HG03342 (cell line): Measurements from ENCODE around the gene DENND5B.
"Not testable (repeated sequence)": the region's sequence is repeated elsewhere in the genome, so short reads cannot be mapped to it uniquely, and the experiment has no call there.

Source experiments
- ATAC-seq: cut with Tn5 transposase; IDR thresholded peaks from one replicate; pipeline ENCODE4 v1.9.1; 2021; ENCODE audit warnings: mild to moderate bottlenecking, moderate library complexity; ENCODE audit not compliant: unreplicated experiment

DENND5B gene

DNA sequence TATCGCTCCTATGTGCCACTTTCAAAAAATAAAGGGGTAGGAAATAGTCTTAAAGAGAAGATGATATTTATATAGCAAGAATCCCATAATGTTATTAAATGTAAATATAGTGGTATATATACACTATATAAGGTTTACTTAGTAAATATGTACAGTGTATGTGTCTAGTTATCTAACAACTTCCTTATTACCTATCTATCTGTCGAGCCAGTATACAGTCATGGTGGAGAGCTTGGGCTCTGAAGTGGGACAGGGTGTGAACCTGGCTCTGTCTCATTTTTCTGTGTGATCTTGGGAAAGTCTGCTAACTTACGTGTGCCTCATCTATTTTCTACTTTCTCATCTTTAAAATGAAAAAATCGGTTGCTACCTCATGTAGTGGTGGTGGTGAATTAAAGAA, 202.2 kb downstream of the DENND5B start:
- ATAC-seq, result no peak

DNA sequence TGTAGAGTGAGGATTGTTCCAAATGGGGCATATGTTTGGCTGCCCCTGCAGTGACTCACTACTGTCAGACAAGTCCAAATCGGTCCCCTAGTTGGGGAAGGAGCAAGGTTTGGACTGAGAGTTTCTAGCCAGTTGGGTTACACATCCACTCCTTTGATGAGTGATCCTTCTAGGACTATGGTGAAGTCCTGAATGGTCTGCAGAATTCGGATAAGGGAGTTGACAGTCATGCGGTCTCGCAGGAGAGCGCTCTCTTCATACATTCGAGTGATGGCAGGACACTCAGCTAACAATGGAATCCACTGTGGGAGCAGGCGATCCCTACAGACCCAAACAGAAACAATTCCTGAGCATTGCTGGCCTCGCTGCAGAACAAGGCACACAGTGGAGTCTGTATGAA, 203.5 kb downstream of the DENND5B start:
- ATAC-seq, result no peak

- no peak for ATAC-seq
Observed at GRCh38 chr12:31387011-31387410, 203.9 kb downstream of the DENND5B start.

- ATAC-seq, result no peak
Observed at GRCh38 chr12:31386364-31386777, 204.6 kb downstream of the DENND5B start.

DNA sequence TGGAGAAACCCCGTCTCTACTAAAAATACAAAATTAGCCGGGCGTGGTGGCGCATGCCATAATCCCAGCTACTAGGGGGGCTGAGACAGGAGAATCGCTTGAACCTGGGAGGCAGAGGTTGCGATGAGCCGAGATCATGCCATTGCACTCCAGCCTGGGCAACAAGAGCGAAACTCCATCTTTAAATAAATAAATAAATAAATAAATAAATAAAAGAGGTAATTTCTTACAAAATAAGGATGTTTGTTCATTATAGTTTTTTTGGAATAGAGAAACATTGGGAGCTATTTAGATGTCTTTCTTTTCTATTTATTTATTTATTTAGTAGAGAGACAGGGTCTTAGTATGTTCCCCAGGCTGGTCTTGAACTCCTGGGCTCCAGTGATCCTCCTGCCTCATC, 213.7 kb downstream of the DENND5B start:
- not testable (repeated sequence) for ATAC-seq

GRCh38 chr12:31375422-31375821, 215.5 kb downstream of the DENND5B start:
- ATAC-seq, result not testable (repeated sequence)

DNA sequence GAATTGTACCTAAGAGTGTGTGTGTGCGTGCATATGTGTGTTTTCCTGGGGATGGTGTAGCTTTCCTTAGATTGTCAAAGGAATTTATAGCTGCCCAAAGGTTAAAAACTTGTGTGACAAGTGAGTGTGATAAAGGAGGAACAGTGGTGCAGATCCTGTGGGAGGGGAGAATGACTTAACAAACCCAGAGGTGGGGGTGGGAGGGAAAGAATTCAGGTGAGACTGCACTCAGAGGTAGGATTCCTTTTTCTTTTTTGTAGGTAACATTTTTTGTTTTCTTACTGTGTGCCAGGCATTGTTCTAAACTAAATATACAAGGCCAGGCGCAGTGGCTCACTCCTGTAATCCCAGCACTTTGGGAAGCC, 219.7 kb downstream of the DENND5B start:
- ATAC-seq, result no peak

- no peak for ATAC-seq
Observed at GRCh38 chr12:31370531-31371255, 220.2 kb downstream of the DENND5B start.

- no peak for ATAC-seq
Observed at GRCh38 chr12:31369712-31370521, 221.0 kb downstream of the DENND5B start.

GRCh38 chr12:31368666-31369361, 222.1 kb downstream of the DENND5B start:
- no peak for ATAC-seq

DNA sequence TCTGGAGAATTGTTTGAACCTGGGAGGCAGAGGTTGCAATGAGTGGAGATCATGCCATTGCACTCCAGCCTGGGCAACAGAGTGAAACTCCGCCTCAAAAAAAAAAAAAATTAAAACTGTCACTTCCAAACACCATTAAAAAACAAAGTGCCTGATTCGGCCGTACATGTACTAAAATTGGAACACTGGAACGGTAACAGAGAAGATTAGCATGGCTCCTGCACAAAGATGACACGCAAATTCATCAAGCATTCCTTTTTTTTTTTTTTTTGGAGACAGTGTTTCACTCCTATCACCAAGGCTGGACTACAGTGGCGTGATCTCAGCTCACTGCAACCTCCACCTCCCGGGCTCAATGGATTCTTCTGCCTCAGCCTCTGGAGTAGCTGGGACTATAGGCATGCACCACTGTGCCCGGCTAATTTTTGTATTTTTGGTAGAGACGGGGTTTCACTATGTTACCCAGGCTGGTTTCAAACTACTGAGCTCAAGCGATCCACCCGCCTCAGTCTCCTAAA, 224.8 kb downstream of the DENND5B start:
- ATAC-seq, result no peak

GRCh38 chr12:31363831-31364230, 227.1 kb downstream of the DENND5B start:
- no peak for ATAC-seq

- no peak for ATAC-seq
Observed at GRCh38 chr12:31363416-31363809, 227.5 kb downstream of the DENND5B start.

- ATAC-seq, result peak; percentile 64
Observed at GRCh38 chr12:31362759-31363415, 228.0 kb downstream of the DENND5B start.

DNA sequence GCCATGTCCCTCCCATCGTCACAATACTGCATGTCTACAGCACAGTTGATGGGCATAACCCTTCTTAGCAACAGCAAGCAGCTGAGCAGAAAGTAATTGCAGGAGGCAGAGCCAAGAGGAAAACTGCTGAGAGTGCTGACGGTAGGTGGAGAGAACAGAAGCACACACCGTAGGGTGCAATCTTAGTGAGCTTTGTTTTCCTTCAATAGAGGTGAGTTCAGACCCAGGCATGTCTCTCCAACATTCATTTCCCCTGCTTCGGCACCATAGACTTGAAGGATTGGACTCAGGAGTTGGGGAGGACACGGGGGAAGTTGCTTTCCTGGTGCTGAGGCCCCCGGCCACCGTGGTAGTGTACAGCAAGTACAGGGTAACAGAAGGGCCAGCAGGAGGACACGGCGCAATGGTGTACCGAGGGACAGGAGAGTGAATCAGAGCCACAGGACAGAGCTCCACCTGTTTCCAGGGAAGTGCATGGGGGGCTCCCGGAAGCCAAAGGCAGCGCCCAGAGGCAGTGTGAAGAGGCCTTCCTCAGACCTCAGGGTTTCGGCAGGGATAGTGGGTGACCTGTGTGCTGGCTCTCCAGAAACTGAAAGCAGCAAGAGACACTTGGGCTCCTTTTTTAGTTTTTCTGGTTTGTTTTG, 228.7 kb downstream of the DENND5B start:
- ATAC-seq, result peak; percentile 51

DNA sequence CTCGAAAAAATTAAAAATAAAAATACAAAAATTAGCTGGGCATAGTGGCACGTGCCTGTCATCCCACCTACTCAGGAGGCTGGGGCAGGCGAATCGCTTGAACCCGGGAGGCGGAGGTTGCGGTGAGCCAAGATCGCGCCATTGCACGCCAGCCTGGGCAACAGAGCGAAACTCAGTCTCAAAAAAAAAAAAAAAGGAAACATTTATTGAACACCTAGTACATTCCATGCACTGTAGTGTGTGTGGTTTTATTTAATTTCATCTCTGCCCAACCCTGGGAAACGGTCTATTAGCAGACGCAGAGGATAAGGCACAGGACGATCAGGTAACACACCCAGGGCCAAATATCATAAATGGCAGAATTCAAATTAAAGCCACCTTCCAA, 229.2 kb downstream of the DENND5B start:
- ATAC-seq, result no peak

- no peak for ATAC-seq
Observed at GRCh38 chr12:31355747-31356107, 235.2 kb downstream of the DENND5B start.

DNA sequence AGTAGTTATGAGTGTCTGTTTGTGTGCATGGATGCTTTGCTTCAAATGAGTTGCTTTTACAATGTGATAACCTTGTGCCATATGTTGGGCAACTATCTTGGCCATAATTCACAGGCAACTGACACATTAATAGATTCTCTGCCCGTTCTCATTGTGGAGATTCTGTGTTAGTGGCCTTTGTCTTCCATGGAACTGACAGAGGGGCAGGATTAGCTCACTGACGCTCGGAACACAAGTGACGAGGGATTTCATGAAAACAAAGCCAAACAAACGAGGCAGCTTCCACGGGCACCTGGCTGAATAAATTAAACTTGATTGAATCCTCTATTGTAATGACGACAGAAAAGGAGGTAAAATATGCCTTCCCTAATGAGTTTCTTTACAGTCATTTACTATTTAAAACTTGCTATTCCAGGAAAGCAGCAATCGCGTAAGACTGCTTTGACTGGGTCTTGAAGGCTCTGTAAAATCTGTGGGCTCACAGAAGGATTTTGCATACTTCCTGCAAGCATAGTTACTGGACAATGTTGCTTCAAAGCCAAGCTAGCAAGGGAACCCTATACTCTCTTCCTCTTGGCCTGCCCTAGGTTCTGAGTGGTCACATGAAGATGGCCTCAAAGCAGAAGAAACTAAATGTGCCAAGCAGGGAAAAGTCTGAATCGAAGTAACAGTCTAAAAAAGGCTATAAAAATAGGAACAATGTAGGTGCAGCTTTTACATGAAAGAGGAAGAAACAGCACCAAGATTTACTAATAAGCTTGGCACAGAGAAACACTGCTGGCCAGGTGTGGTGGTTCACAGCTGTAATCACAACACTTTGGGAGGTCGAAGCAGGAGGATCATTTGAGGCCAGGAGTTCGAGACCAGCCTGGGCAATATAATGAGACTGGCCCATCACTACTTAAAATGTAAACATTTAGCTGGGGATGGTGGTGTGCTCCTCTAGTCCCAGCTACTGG, 236.9 kb downstream of the DENND5B start:
- ATAC-seq, result no peak

DNA sequence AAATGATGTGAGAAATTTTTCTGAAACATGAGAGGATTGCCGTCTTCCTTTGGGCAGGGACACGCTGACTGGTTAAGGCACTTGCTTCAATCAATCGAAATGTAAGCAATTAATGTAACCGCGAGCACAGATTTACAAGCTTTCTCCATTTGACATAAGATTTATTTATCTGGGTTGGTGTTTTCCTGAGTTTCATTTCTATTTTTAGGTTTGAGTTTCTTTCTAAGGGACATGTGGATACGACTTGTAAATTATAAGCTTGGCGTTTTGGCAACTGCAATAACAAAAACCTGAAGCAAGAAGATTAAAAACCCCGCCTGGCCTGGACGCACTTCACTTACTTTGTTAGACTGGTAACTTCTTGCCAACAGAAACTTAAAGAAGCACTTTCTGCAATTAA, 244.7 kb downstream of the DENND5B start:
- no peak for ATAC-seq
